ENCODE results near the gene SUMF1.
A peak's percentile ranks its signal among the peaks of the same experiment; 100 is the strongest.

Gene SUMF1

GRCh38 chr3:4355401-4356219 lies 111.5 kb downstream of the SUMF1 start:
- no peak for TF ChIP-seq CTCF (IDR thresholded peaks at IDR 0.05; ENCODE audit: low read depth, low read length)
- peak overlapping the region; percentile 19; the same call in 1 of the 2 replicates for H3K4me3 ChIP-seq (ENCODE audit: low read depth, low read length)
- no peaks in the 10 kb centered on the region for H3K27me3 ChIP-seq
- H3K4me1 ChIP-seq: peaks cover 8% of the 10 kb centered on the region
- H3K36me3 ChIP-seq: no peaks in the 10 kb centered on the region
- peak; percentile 69 for DNase-seq
- H3K9me3 ChIP-seq: no peaks in the 10 kb centered on the region

- TF ChIP-seq CTCF (IDR thresholded peaks at IDR 0.05; ENCODE audit: low read depth, low read length): no peak
These were observed 115.2 kb downstream of the SUMF1 start for GRCh38 chr3:4351872-4352271.

GRCh38 chr3:4351164-4351855 lies 115.8 kb downstream of the SUMF1 start:
- H3K4me1 ChIP-seq: peaks cover 8% of the 10 kb centered on the region
- TF ChIP-seq CTCF (IDR thresholded peaks at IDR 0.05; ENCODE audit: low read depth, low read length): no peak
- no peaks in the 10 kb centered on the region for H3K27me3 ChIP-seq
- H3K36me3 ChIP-seq: no peaks in the 10 kb centered on the region
- no peak overlapping the region for H3K4me3 ChIP-seq (ENCODE audit: low read depth, low read length)
- no peak for DNase-seq
- H3K9me3 ChIP-seq: no peaks in the 10 kb centered on the region

More at GRCh38 chr3:4351872-4352271, 115.2 kb downstream of the SUMF1 start:
- Histone ChIP-seq H3K4me1 (peaks cover 8% of the 10 kb centered on the region), H3K9me3 (no peaks in the 10 kb centered on the region), H3K36me3 (no peaks in the 10 kb centered on the region), H3K27me3 (no peaks in the 10 kb centered on the region), H3K4me3 (ENCODE audit: low read depth, low read length) (no peak overlapping the region)
- DNase-seq: no peak

DNA sequence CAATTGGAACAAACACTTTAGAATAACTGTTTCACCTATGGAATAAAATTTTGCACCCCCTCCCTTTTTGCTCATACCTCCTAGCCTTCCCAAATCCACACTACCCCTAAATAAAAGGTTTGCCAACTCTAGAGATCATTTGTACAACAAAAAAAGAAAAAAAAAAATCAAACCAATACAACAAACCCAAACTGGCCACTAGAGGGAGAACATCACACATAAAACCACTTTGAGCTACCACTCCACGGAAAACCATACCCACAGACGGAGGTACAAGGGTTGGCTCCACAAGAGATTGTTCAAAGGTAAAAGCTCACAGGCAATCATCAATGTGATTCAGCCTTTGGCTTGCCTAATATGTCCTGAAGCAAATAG lies 116.3 kb downstream of the SUMF1 start:
- no peaks in the 10 kb centered on the region for H3K27me3 ChIP-seq
- no peaks in the 10 kb centered on the region for H3K36me3 ChIP-seq
- no peaks in the 10 kb centered on the region for H3K9me3 ChIP-seq
- H3K4me1 ChIP-seq: peaks cover 6% of the 10 kb centered on the region
- peak; percentile 37 for DNase-seq
- H3K4me3 ChIP-seq (ENCODE audit: low read depth, low read length): no peak overlapping the region
- peak; percentile 63 for TF ChIP-seq CTCF (IDR thresholded peaks at IDR 0.05; ENCODE audit: low read depth, low read length)

DNA sequence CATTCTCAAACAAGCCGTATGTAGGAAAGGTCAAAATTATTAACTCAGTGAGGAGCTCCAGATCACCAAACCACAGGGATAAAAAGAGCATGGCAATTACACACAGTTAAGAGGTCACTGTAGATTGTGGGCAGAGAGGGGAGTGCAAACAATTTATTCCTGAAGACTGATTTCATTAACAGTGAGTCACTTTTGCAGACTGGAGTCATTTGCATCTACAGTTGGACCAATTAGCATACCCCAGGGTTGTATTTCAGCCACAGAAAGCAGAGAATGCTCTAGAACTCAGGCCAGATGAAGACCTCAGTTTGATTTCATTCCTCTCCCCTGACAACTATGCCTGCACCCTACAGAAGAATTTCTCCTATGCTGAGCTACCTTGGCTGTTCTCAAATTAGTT lies 123.8 kb downstream of the SUMF1 start:
- no peak for DNase-seq
- Histone ChIP-seq H3K27me3 (no peaks in the 10 kb centered on the region), H3K9me3 (no peaks in the 10 kb centered on the region), H3K4me3 (ENCODE audit: low read depth, low read length) (no peak overlapping the region), H3K36me3 (no peaks in the 10 kb centered on the region), H3K4me1 (peaks cover 6% of the 10 kb centered on the region; the same call in 1 of the 2 replicates)
- no peak for TF ChIP-seq CTCF (IDR thresholded peaks at IDR 0.05; ENCODE audit: low read depth, low read length)

GRCh38 chr3:4341336-4341675 lies 125.8 kb downstream of the SUMF1 start:
- DNase-seq: no peak
- H3K4me3 ChIP-seq (ENCODE audit: low read depth, low read length): no peak overlapping the region

More at GRCh38 chr3:4341336-4341675, 125.8 kb downstream of the SUMF1 start:
- Histone ChIP-seq H3K9me3 (no peaks in the 10 kb centered on the region), H3K36me3 (no peaks in the 10 kb centered on the region), H3K4me1 (peaks cover 6% of the 10 kb centered on the region; the same call in 1 of the 2 replicates), H3K27me3 (no peaks in the 10 kb centered on the region)
- TF ChIP-seq CTCF (IDR thresholded peaks at IDR 0.05; ENCODE audit: low read depth, low read length): no peak
